OCI-LY1 (cell line): ENCODE measurements around the gene LIMA1.

ENCODE experiments used
- H2AFZ ChIP-seq: fragments of 200-600 bp; sonication (generic), shearing (Covaris generic); 2 replicates; pipeline ENCODE4 v1.6.0; 2014; ENCODE audit warnings: antibody characterized with exemption, mild to moderate bottlenecking, low read length
- H3F3A ChIP-seq: fragments of 200-600 bp; sonication (generic), shearing (Covaris generic); 2 replicates; pipeline ENCODE4 v1.6.0; 2014; ENCODE audit warnings: mild to moderate bottlenecking, antibody characterized with exemption, low read length, moderate library complexity; ENCODE audit not compliant: insufficient read depth
- H3K27ac ChIP-seq: fragments of 200-600 bp; sonication (generic); 2 replicates; pipeline ENCODE4 v1.5.1; 2014; ENCODE audit warnings: low read length, mixed run types, mild to moderate bottlenecking, low read depth; ENCODE audit not compliant: poor library complexity, severe bottlenecking
- H3K27me3 ChIP-seq: fragments of 200-600 bp; sonication (generic); 2 replicates; pipeline ENCODE4 v1.6.0; 2014; ENCODE audit warnings: antibody characterized with exemption, mild to moderate bottlenecking, low read length, moderate library complexity; ENCODE audit not compliant: insufficient read depth
- H3K36me3 ChIP-seq: fragments of 200-600 bp; sonication (generic); 2 replicates; pipeline ENCODE4 v1.6.1; 2014; ENCODE audit warnings: mild to moderate bottlenecking, antibody characterized with exemption, low read length, moderate library complexity, mixed read lengths; ENCODE audit not compliant: insufficient read depth
- H3K4me1 ChIP-seq: fragments of 200-600 bp; sonication (generic); 2 replicates; pipeline ENCODE4 v1.5.1; 2014; ENCODE audit warnings: mild to moderate bottlenecking, low read length, moderate library complexity; ENCODE audit not compliant: insufficient read depth, severe bottlenecking
- H3K4me2 ChIP-seq: fragments of 200-600 bp; sonication (generic), shearing (Covaris generic); 2 replicates; pipeline ENCODE4 v1.6.1; 2014; ENCODE audit warnings: low read length
- H3K4me3 ChIP-seq: fragments of 200-600 bp; sonication (generic); 2 replicates; pipeline ENCODE4 v1.5.1; 2014; ENCODE audit warnings: low read length, low read depth, mild to moderate bottlenecking, mixed read lengths; ENCODE audit not compliant: poor library complexity, severe bottlenecking
- H3K79me2 ChIP-seq: fragments of 200-600 bp; shearing (Covaris generic); 2 replicates; pipeline ENCODE4 v1.6.1; 2016; ENCODE audit warnings: mixed run types, low read length, mixed read lengths; ENCODE audit not compliant: insufficient read depth
- H3K9ac ChIP-seq: fragments of 200-600 bp; sonication (generic), shearing (Covaris generic); 2 replicates; pipeline ENCODE4 v1.6.1; 2014; ENCODE audit warnings: mild to moderate bottlenecking, low read length, mixed read lengths
- H3K9me2 ChIP-seq: fragments of 200-600 bp; sonication (generic), shearing (Covaris generic); 2 replicates; pipeline ENCODE4 v1.6.1; 2014; ENCODE audit warnings: low read depth, mild to moderate bottlenecking, low read length, mixed read lengths
- H3K9me3 ChIP-seq: fragments of 200-600 bp; shearing (Covaris generic); 2 replicates; pipeline ENCODE4 v1.6.1; 2014; ENCODE audit warnings: low read length, mixed read lengths
- H4K20me1 ChIP-seq: fragments of 200-600 bp; sonication (generic), shearing (Covaris generic); 2 replicates; pipeline ENCODE4 v1.6.0; 2016; ENCODE audit warnings: mild to moderate bottlenecking, low read length; ENCODE audit not compliant: insufficient read depth
- EZH2 ChIP-seq: fragments of 200-600 bp; sonication (generic), shearing (Covaris generic); IDR thresholded peaks from 2 replicates; pipeline ENCODE4 v1.8.0; 2017; ENCODE audit warnings: borderline replicate concordance, mixed run types, mild to moderate bottlenecking, antibody characterized with exemption, low read length, moderate library complexity, mixed read lengths
- TF ChIP-seq, protein P1 (sequence below): fragments of 200-600 bp; sonication (generic), shearing (Covaris generic); IDR thresholded peaks from 2 replicates; pipeline ENCODE4 v1.5.1; 2017; ENCODE audit warnings: mild to moderate bottlenecking, antibody characterized with exemption, low read length, moderate library complexity, mixed read lengths

The LIMA1 gene

DNA sequence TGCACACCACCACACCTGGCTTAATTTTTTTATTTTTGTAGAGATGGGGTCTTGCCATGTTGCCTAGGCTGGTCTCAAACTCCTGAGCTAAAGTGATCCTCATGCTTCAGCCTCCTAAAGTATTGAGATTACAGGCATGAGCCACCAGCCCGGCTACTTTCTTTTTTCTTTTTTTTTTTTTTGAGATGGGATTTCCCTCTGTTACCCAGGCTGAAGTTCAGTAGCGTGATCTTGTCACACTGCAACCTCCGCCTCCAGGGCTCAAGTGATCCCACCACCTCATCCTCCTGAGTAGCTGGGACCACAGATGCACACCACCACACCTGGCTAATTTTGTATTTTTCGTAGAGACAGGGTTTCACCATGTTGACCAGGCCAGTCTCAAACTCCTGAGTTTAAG, 51.1 kb downstream of the LIMA1 start:
- Histone ChIP-seq H3K9me3 (no peaks in the 10 kb centered on the region), H3F3A (no peaks in the 10 kb centered on the region), H3K27me3 (no peaks in the 10 kb centered on the region), H3K79me2 (no peaks in the 10 kb centered on the region), H3K4me3 (no peak overlapping the region), H4K20me1 (no peaks in the 10 kb centered on the region), H3K4me1 (no peaks in the 10 kb centered on the region), H3K27ac (no peak overlapping the region), H3K4me2 (no peak overlapping the region), H3K36me3 (no peaks in the 10 kb centered on the region), H2AFZ (no peak overlapping the region), H3K9me2 (no peaks in the 10 kb centered on the region), H3K9ac (no peak overlapping the region)
- no peak for TF ChIP-seq EZH2
- TF ChIP-seq, protein P1, sequence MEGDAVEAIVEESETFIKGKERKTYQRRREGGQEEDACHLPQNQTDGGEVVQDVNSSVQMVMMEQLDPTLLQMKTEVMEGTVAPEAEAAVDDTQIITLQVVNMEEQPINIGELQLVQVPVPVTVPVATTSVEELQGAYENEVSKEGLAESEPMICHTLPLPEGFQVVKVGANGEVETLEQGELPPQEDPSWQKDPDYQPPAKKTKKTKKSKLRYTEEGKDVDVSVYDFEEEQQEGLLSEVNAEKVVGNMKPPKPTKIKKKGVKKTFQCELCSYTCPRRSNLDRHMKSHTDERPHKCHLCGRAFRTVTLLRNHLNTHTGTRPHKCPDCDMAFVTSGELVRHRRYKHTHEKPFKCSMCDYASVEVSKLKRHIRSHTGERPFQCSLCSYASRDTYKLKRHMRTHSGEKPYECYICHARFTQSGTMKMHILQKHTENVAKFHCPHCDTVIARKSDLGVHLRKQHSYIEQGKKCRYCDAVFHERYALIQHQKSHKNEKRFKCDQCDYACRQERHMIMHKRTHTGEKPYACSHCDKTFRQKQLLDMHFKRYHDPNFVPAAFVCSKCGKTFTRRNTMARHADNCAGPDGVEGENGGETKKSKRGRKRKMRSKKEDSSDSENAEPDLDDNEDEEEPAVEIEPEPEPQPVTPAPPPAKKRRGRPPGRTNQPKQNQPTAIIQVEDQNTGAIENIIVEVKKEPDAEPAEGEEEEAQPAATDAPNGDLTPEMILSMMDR: no peak

DNA sequence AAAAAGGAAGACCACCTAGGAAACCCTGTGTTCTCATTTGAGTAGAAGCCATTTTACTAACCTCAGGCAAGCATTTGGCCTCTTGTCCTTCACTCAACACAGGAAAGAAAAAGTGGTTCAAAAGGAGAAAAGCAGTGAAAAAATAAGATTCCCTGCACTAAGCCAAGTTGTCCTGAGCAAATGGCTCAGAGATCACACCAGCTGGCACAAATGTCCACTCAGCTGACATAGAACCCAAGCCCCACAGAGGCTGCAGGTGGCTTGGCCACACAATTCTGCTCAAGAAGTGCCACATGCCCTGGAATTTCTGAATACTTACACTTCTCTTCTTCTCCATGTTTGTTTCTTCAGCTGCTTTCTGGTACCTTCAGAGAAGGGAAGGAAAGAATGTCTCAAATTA, 52.0 kb downstream of the LIMA1 start:
- H3K9ac ChIP-seq: no peak overlapping the region
- H3K79me2 ChIP-seq: no peaks in the 10 kb centered on the region
- no peaks in the 10 kb centered on the region for H3K9me2 ChIP-seq
- H4K20me1 ChIP-seq: no peaks in the 10 kb centered on the region
- no peak overlapping the region for H3K27ac ChIP-seq
- H3K4me3 ChIP-seq: no peak overlapping the region
- H2AFZ ChIP-seq: no peak overlapping the region
- H3K4me2 ChIP-seq: no peak overlapping the region
- H3F3A ChIP-seq: no peaks in the 10 kb centered on the region
- no peaks in the 10 kb centered on the region for H3K27me3 ChIP-seq
- H3K36me3 ChIP-seq: no peaks in the 10 kb centered on the region
- no peaks in the 10 kb centered on the region for H3K4me1 ChIP-seq
- TF ChIP-seq EZH2: no peak
- TF ChIP-seq, protein P1: no peak
- H3K9me3 ChIP-seq: no peaks in the 10 kb centered on the region

DNA sequence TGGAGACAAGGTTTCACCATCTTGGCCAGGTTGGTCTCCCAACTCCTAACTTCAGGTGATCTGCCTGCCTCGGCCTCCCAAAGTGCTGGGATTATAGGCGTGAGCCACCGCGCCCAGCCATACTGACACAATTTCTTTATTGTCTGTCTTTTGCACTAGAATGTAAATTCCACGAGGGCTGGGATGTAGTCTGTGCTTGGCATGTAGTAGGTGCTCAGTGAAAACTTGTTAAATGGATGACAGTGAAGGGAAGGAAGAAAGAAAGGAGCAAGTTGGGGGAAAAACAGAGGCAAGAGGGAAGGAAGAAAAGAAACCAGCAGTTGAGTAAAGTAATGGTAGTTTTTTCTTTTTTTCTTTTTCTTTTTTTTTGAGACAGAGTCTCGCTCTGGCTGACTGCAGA, 53.1 kb downstream of the LIMA1 start:
- Histone ChIP-seq H3K36me3 (no peaks in the 10 kb centered on the region), H3K27ac (no peak overlapping the region)

More for the DNA sequence above, 53.1 kb downstream of the LIMA1 start:
- H3K4me2 ChIP-seq: no peak overlapping the region
- H3K9ac ChIP-seq: no peak overlapping the region
- no peaks in the 10 kb centered on the region for H4K20me1 ChIP-seq
- H3K27me3 ChIP-seq: no peaks in the 10 kb centered on the region
- no peak overlapping the region for H2AFZ ChIP-seq
- no peaks in the 10 kb centered on the region for H3F3A ChIP-seq
- H3K9me2 ChIP-seq: no peaks in the 10 kb centered on the region
- TF ChIP-seq, protein P1: no peak
- no peak for TF ChIP-seq EZH2
- H3K9me3 ChIP-seq: no peaks in the 10 kb centered on the region
- H3K79me2 ChIP-seq: no peaks in the 10 kb centered on the region
- no peak overlapping the region for H3K4me3 ChIP-seq
- H3K4me1 ChIP-seq: no peaks in the 10 kb centered on the region
